GM18951 (cell line): ENCODE measurements around the gene HPCAL1.

ENCODE experiments used
- POLR2A ChIP-seq: IDR thresholded peaks from 4 replicates; pipeline ENCODE4 v1.6.1; 2011; ENCODE audit warnings: mild to moderate bottlenecking; ENCODE audit not compliant: insufficient read length, insufficient read depth; ENCODE audit errors: extremely low read depth
- in situ Hi-C: fragments of 300-500 bp; cut with MboI; formaldehyde crosslinking; loops from one replicate; pipeline ENCODE4 v1.12.0; 2022; ENCODE audit warnings: low sequenced_read_pairs, mixed read lengths, inconsistent platforms; ENCODE audit not compliant: unreplicated experiment

Gene HPCAL1

DNA sequence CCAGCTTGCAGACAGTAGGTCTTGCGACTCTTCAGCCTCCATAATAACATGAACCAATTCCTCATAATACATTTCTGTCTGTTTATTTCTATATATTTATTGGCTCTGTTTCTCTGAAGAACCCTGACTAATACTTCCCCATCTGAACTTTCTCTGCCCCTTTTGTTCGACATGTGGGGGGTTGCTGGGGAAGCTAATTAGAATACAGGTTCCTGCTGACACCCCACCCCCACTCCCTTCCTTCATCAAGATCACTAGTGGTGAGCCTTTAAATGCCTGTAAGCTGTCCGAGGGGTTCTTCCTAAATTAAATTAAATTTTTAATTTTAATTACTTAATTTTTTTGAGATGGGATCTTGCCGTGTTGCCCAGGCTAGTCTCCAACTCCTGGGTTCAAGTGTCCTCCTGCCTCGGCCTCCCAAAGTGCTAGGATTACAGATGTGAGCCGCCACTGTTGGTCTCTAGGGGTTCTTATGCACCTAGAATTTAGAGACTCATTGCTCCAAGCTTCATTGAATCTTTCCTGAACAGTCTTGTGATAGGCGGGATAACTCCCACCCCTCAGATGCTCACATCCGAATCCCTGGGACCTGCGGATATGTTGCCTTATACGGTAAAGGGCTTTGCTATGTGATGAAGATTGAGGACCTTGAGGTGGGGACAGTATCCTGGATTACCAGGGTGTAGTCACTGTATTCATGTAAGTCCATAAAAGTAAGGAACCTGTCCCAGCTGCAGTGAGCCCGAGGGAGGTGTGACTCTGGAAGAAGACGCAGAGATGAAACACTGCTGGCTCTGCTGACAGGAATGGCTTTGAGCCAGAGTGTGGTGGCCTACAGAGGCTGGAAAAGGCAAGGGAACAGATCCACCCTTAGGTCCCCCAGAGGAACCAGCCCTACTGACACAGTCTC is 26.2 kb downstream of the HPCAL1 start:
- in situ Hi-C loops, result no loop called here

DNA sequence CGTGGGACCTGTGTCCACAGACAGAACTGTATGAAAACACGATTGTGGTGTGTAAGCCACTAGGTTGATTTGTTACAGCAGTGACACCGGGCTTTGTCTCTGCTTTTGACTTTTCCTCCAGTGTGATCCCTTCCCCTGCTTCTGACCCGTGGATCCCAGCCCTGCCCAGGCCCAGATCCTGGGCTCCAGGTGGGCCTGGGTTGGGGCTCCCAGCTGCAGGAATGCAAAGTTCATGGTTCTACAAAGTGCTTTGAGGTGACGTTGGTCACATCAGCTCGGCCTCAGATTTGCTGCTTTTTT is 26.8 kb downstream of the HPCAL1 start:
- TF ChIP-seq POLR2A, result no peak
- in situ Hi-C loops, result no loop called here

More for the DNA sequence above, 26.2 kb downstream of the HPCAL1 start:
- no peak for TF ChIP-seq POLR2A

DNA sequence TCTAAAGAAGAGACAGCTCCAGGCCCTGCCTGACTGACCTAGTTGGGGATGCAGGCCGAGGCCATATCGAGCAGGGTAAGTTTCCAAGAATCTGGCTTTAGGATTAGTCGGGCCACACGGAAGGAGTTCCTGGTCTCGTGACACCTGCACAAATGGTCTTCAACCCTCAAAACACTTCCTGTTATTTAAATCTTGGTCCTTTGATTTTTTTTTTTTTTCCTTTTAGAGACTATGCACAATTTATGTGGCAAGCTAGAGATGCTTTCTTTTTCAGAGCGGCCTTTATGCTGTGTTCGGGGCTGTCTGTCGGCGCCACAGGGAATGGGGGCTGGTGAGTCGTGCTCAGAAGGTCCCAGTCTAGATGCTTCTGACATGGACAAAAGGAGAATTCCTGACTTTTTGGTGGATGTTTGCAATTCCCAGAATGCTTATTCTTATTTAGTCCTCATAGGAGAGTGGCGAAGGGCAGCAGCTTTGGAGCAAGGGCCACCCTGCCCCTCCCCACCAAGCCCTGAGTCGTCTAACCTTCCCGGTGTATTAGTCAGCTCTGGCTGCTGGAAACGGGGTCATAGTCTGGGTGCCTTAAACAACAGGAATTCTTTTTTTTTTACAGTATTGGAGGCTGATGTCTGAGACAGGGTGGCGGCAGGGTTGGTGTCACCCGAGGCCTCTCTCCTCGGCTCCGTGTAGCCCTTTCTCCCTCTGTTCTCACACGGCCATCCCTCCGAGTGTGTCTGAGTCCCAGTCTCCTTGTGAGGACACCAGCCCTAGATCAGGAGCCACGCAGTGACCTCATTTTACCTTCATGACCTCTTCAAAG is 27.4 kb downstream of the HPCAL1 start:
- no peak for TF ChIP-seq POLR2A
- in situ Hi-C loops, result no loop called here

DNA sequence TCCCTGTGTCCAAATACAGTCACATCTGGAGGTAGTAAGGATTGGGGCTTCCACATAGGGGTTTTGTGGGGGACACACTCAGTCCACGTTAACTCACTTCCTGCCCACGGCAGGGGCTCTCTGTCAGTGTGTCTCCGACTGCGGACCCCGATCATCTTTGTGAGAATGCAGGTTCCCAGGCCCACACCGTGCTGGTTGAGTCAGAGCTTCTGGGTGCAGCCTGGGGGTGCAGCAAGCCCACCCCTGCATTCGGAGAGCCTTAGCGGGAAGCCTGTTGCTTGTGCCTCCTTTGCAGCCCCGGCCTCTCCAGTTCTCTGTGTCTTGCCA is 28.0 kb downstream of the HPCAL1 start:
- in situ Hi-C loops, result no loop called here
- TF ChIP-seq POLR2A, result no peak

DNA sequence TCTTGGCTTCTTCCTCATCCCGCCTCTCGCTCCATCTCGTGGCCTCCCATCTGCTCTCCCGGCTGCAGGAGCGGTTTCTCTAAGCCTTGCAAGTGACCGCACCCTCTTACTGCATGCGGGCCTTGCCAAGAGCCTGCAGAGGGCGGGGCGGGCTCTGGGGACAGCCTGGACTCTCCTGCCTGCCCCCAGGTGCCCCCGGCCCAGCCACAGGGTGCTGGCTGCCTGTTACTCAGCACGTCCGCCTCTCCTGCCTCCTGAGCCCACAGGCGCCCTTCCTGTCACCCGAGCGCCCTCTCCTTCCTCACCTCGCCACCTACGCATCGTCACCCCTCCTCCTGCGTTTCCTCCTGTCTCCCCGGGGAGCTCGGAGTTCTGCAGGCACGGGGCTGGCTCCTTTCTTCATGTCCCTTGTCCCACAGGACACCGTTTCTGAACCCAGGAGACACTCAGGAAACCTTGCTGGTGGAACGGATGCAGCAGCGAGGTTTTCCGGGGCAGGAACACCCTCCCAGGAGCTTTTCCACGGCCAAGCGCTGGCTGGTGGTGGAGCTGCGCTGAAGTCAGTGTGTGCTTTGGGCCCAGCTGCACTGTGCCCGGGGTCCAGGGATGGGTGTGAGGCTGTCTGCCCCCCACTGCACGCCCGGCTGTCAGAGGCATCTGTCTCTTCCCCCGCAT is 28.5 kb downstream of the HPCAL1 start:
- in situ Hi-C loops, result no loop called here
- TF ChIP-seq POLR2A, result peak; percentile 42

DNA sequence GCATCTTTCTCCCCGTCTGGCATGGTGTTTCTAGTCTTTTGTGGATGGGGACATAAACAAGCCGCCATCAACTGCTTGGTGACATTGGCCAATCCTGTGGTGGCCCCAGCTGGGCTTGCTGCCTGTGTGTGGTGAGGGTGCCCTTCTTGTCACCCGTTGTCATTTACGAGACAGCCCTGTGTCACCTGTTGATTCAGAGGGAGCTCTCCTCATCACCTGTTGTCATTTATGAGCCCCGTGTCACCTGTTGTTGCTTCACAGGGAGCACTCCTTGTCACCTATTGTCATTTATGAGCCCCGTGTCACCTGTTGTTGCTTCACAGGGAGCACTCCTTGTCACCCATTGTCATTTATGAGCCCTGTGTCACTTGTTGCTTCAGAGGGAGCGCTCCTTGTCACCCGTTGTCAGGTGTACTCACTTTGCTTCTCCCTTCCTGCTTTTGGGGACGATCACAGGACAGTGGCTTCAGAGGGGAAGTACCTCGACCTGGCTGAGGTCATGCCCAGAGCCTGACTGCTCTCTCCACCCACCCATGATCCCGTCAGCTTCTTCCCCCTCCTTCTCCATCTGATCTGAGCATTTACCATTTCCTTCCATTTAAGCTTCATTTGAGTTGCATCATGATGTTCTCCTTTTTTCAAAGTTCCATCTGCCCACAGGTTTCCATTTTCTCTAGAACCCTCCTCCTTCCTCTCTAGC is 29.1 kb downstream of the HPCAL1 start:
- no peak for TF ChIP-seq POLR2A
- in situ Hi-C loops, result no loop called here

DNA sequence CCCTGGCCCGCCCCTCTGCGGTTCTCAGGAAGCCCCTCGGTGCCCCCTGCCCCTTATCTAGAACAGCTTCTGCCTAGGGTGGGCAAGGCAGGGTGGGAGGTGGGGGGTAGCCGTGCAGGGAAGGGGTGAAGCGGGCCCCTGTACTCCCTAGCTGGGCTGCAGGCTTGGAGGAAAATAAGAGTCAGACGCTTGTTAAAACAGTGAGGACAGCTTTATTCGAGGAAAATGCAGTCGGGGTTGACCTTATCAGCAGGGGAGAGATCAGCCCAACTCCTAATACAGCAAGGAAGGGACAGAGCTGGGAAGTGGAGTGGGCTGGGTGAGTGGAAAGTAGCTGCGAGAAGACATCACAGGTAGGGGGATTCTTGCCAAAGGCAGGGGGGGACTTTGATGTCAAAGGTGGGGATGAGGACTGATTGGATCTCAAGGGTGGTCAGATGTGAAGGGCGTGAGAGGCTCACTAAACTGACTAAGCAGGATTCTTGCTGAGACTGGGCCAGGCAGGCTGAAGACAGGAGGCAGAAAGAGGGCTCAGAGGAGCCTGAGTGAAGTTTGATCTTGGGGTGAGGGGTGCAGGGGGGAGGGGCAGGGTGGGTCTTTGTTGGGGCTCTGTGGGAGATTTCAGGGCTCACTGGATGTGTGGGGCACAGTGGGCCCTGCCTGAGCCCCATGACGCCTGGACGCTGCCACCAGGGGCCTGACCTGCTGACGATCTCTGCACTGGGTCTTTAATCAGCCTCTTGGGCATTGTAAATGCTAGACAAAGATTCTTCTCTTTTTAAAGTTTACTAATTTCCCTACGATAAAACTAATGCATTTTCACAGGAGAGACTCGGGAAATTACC is 29.9 kb downstream of the HPCAL1 start:
- no peak for TF ChIP-seq POLR2A
- in situ Hi-C loops, result no loop called here

DNA sequence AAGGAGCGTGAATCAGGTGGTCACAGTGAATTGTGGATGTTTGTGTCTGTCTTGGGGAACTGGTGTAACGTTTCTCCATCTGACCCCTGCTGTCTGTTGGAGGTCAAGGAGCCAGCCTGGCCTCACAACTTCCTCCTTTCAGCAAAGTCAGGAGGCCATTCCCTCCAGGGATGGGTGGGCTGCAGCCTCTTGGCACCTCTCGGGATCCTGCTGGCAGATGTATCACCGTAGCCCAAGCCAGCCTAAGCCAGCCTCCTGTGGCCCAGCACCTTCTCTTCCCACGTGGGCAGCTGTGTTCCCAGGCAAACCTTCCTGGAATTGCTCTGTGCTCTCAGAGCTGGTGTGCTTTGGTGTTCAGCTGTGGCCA is 30.5 kb downstream of the HPCAL1 start:
- no peak for TF ChIP-seq POLR2A
- in situ Hi-C loops, result no loop called here

DNA sequence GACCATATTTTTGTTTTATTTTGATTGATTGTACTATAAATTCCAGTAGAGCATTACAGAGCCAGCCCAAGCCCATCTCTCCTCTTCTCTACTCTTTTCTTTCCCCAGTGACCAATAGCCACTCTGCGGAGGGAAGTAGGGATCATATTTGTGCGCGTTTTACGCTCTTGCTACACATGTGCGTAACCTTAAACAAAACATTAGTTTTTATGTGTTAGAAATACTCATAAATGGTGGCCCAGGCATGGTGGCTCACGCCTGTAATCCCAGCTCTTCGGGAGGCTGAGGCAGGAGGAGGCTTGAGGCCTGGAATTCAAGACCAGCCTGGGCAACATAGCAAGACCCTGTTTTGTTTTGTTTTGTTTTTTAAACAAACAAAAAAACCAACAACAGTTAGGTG is 31.3 kb downstream of the HPCAL1 start:
- in situ Hi-C loops, result no loop called here
- no peak for TF ChIP-seq POLR2A

DNA sequence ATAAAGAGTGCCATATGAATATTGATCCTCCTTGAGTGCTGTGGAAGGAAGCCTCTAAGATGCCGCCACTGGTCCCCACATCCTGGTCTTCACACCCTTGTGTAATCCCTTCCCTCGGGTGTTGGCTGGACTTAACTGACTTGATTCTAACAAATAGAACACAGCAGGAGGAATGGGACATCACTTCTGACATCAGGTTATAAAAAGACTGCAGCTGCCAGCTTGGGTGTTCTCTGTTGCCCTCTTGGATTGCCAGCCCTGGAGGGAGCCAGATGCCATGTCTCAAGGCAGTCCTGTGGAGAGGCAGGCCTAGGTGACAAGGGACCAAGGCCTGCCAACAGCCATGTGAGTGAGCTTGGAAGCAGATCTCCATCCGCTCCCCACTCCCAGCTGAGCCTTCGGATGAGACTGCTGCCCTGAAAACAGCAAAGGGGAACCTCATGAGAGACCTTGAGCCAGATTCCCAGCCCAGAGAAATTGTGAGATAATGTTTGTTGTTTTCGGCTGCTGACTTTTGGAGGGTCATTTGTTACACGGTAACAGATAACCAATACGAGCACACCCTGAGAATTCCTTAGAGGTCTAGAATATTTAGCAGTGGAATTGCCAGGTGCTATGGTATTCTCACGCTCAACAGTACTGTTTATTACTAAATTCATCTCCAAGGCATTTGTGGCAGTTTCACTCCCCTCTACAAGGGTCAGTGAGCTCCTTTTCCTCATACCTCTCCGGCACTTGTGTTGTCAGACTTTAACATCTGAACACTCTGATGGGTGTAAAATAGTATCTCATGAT is 32.5 kb downstream of the HPCAL1 start:
- no peak for TF ChIP-seq POLR2A
- in situ Hi-C loops, result no loop called here

DNA sequence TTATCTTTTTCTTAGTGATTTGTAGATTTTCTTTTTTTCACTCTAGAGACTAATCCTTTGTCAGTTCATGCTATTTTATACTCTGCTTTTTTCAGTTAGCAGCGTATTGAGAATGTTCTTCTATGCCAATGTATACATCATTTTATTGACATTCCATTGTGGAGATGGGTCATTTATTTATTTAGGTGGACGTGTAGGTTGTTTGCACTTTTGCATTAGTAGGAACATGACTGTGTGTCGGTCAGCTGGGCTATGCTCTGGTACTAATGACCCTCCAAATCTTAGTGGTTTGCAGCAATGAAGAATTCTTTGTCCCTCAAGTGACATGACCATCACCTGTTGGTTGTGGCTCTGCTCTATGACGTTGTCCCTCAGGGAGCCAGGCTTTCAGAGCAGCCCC is 33.6 kb downstream of the HPCAL1 start:
- in situ Hi-C loops, result no loop called here
- TF ChIP-seq POLR2A, result no peak

DNA sequence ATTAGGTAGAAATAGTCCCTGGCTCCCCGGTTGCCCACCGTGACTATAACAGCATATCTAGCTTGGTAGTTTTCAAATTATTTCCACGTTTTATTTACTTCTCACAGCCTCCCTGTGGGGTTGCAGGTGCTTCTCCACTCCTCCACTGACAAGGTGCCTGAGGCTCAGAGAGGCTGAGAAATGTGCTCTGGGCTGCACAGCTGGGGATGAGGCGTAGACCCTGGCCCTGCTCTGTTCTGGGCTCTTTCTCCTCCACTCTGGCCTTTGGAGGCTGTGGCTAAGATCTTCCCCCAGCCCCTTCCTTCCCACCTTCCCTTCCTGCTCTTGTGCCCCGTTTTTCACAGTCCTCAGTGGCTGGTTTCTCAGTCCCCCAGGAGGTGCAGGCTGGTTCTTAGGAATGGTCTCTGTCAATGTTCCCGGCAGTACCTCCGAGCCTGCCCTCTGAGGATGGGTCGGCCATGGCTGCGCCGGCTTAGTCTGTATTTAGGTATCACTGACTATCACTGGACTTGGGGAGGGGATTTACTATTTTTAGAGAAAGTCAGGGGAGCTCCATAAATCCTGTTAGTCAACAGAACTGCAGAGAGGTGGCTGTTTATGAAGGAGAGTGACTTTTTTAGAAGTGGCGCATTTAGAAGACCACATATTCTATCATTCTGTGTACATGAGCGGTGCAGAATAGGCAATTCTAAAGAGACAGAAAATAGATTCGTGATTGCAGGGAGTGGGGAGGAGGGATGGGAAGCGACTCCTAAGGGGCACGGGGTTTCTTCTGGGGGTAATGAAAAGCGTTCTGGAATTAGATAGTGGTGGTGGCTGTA is 35.0 kb downstream of the HPCAL1 start:
- in situ Hi-C loops, result no loop called here
- TF ChIP-seq POLR2A, result no peak
